HG02852 (cell line): ENCODE data around the gene RER1.
"Not testable (repeated sequence)": the region's sequence is repeated elsewhere in the genome, so short reads cannot be mapped to it uniquely, and the experiment has no call there.

Source experiments
- ATAC-seq: cut with Tn5 transposase; IDR thresholded peaks from one replicate; pipeline ENCODE4 v1.9.1; 2021; ENCODE audit warnings: mild to moderate bottlenecking, moderate library complexity; ENCODE audit not compliant: unreplicated experiment

Gene RER1

GRCh38 chr1:2422523-2422922 is 30.9 kb downstream of the RER1 start:
- ATAC-seq, result no peak

- ATAC-seq, result no peak
Observed at GRCh38 chr1:2425892-2426291, 34.3 kb downstream of the RER1 start.

- no peak for ATAC-seq
Observed at GRCh38 chr1:2426540-2426939, 34.9 kb downstream of the RER1 start.

- no peak for ATAC-seq
Observed at GRCh38 chr1:2427051-2427450, 35.4 kb downstream of the RER1 start.

- no peak for ATAC-seq
Observed at GRCh38 chr1:2427976-2428375, 36.3 kb downstream of the RER1 start.

GRCh38 chr1:2428490-2428889 is 36.8 kb downstream of the RER1 start:
- ATAC-seq, result no peak

- ATAC-seq, result no peak
Observed at GRCh38 chr1:2429780-2430591, 38.3 kb downstream of the RER1 start.

GRCh38 chr1:2430592-2430973 is 38.9 kb downstream of the RER1 start:
- ATAC-seq, result no peak

GRCh38 chr1:2431103-2431502 is 39.5 kb downstream of the RER1 start:
- no peak for ATAC-seq

- no peak for ATAC-seq
Observed at GRCh38 chr1:2431518-2431917, 39.9 kb downstream of the RER1 start.

- no peak for ATAC-seq
Observed at GRCh38 chr1:2432441-2432844, 40.8 kb downstream of the RER1 start.

- ATAC-seq, result no peak
Observed at GRCh38 chr1:2433196-2433595, 41.6 kb downstream of the RER1 start.

- ATAC-seq, result no peak
Observed at GRCh38 chr1:2433936-2434655, 42.5 kb downstream of the RER1 start.

- no peak for ATAC-seq
Observed at GRCh38 chr1:2435091-2435490, 43.5 kb downstream of the RER1 start.

GRCh38 chr1:2435746-2436355 is 44.2 kb downstream of the RER1 start:
- ATAC-seq, result no peak

GRCh38 chr1:2436876-2437275 is 45.2 kb downstream of the RER1 start:
- no peak for ATAC-seq

- no peak for ATAC-seq
Observed at GRCh38 chr1:2437617-2438016, 46.0 kb downstream of the RER1 start.

- no peak for ATAC-seq
Observed at GRCh38 chr1:2438038-2438437, 46.4 kb downstream of the RER1 start.

GRCh38 chr1:2438641-2439040 is 47.0 kb downstream of the RER1 start:
- no peak for ATAC-seq

GRCh38 chr1:2439369-2439768 is 47.7 kb downstream of the RER1 start:
- ATAC-seq, result no peak

- ATAC-seq, result not testable (repeated sequence)
Observed at GRCh38 chr1:2440346-2440745, 48.7 kb downstream of the RER1 start.

- ATAC-seq, result no peak
Observed at GRCh38 chr1:2441746-2442145, 50.1 kb downstream of the RER1 start.
